ENCODE measurements around the gene TCEA2. TPM values are rescaled to one million over a fixed set of nuclear protein-coding genes. Genes with fewer than 3 reads are reported as not detected.

Gene TCEA2
- total and polyA plus RNA-seq, 9 of the 15 experiments (the other 6 are each of a cell fraction or from before 2014, with no cell fraction given) = 1.4 to 28.7 (median 5.4) TPM

GRCh38 chr20:64037498-64038213 lies 25.3 kb upstream of the TCEA2 start (continued):
- TF ChIP-seq REST (IDR thresholded peaks at IDR 0.05; ENCODE audit: borderline replicate concordance) = no peak
- no peak for TF ChIP-seq REST (CRISPR knock-in tag; IDR thresholded peaks at IDR 0.05; ENCODE audit: low read depth)
- TF ChIP-seq ZNF384 (IDR thresholded peaks at IDR 0.05; ENCODE audit: low read depth, low read length) = no peak
- TF ChIP-seq DIDO1 (tag; IDR thresholded peaks at IDR 0.05; ENCODE audit: low read depth) = no peak
- no peak for TF ChIP-seq KLF6 (CRISPR knock-in tag; IDR thresholded peaks at IDR 0.05; ENCODE audit: borderline replicate concordance)
- TF ChIP-seq ZBTB7A (IDR thresholded peaks at IDR 0.05; ENCODE audit: borderline replicate concordance, control insufficient read depth, low read depth, low read length) = peak; percentile 15; the same call in 1 of the 2 replicates
- peak; percentile 32; the same call in 1 of the 2 replicates for TF ChIP-seq VEZF1 (CRISPR knock-in tag; IDR thresholded peaks at IDR 0.05)
- TF ChIP-seq KDM2B (CRISPR knock-in tag; IDR thresholded peaks at IDR 0.05) = no peak
- no peak for TF ChIP-seq THRA (IDR thresholded peaks at IDR 0.05)
- TF ChIP-seq ARID1B (IDR thresholded peaks at IDR 0.05) = no peak
- no peak for TF ChIP-seq STAT5A (IDR thresholded peaks at IDR 0.05; ENCODE audit: borderline replicate concordance, low read length)
- TF ChIP-seq ZBTB33 (CRISPR knock-in tag; IDR thresholded peaks at IDR 0.05) = peak; percentile 36; the same call in 1 of the 2 replicates
- TF ChIP-seq NEUROD1 (IDR thresholded peaks at IDR 0.05; ENCODE audit: borderline replicate concordance, low read depth, low read length, partially characterized antibody) = no peak
- TF ChIP-seq KDM5B (IDR thresholded peaks at IDR 0.05; ENCODE audit: insufficient replicate concordance, low read depth, low read length) = no peak
